ENCODE measurements around the gene ZNF519.
A peak's percentile ranks its signal among the peaks of the same experiment; 100 is the strongest.
"Not testable (repeated sequence)": the region's sequence is repeated elsewhere in the genome, so short reads cannot be mapped to it uniquely, and the experiment has no call there.

Gene ZNF519

DNA sequence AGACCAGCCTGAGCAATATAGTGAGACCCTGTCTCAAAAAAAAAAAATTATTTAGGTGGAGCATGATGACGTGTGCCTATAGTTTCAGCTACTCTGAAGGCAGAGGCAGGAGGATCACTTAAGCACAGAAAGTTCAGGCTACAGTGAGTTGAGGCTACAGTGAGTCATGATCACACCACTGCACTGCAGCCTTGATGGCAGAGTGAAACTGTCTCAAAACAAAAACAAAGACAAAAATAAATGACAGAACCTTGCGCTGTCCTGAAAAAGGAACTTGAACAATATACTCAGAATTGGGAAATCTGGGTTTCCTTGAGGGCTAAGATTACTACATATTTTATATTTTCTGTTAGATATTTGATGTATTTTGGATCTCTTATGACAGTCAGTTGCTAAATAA, 7.3 kb upstream of the ZNF519 start:
- H3K9me3 ChIP-seq (ENCODE audit: low read length); H2AFZ ChIP-seq (ENCODE audit: low read depth, low read length); H3K36me3 ChIP-seq (ENCODE audit: insufficient read depth, low read length); H3K4me3 ChIP-seq (ENCODE audit: low read length); H3K27me3 ChIP-seq (ENCODE audit: insufficient read depth, low read length); H3K4me1 ChIP-seq (ENCODE audit: insufficient read depth, low read length): not testable (repeated sequence)

DNA sequence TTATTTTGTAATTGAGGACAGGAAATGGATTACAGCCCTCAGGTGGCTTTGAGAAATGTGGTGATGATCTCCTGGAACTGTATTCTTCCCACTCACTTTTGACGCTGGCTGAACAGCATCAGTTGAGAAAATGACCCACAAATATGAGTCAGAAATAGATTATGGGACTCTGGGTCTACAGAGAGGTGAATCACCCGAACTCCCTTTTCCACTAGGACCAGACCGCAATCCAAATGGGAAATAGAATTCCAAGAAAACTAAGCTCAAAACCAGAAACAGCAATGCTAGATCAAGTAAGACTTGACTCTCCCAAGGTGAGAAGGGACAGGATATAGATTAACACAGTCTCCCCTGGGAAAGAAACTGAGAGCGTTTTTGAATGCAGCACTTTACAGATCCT, 5.7 kb upstream of the ZNF519 start:
- not testable (repeated sequence) for H3K9me3 ChIP-seq (ENCODE audit: low read length); H3K36me3 ChIP-seq (ENCODE audit: insufficient read depth, low read length); H2AFZ ChIP-seq (ENCODE audit: low read depth, low read length); H3K4me3 ChIP-seq (ENCODE audit: low read length); H3K4me1 ChIP-seq (ENCODE audit: insufficient read depth, low read length); H3K27me3 ChIP-seq (ENCODE audit: insufficient read depth, low read length)

DNA sequence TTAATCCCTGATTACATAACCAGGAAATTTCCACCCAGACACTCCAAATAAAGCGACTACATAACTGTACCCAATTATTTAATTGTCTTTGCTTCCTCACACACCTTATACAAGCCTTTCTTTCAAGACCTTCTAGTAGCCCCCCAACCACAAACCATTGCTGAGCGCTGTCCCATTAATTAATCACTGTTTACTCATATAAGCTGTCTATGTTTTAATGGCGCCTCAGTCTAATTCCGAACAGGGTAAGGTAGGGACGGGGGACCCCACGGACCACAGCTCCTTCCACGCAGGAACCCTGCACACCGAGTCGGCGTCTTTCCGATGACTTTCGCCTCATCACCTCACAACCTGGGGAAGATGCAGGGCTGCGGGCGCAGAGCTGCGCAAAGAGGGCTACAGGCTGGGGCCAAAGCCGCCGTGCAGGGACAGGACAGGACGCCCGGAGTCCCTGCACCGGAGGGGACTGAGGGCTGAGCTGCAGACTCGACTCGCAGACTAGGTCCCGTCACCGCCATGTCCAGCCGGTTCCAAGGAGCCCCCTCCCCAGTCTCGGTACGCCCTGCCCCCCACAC, 452 bp downstream of the ZNF519 start:
- not testable (repeated sequence) for H3K27me3 ChIP-seq (ENCODE audit: insufficient read depth, low read length); H2AFZ ChIP-seq (ENCODE audit: low read depth, low read length); H3K9me3 ChIP-seq (ENCODE audit: low read length); H3K36me3 ChIP-seq (ENCODE audit: insufficient read depth, low read length)
- Histone ChIP-seq H3K4me3 (ENCODE audit: low read length) (peak overlapping the region; percentile 79), H3K4me1 (ENCODE audit: insufficient read depth, low read length) (peaks cover 10% of the 10 kb centered on the region)

DNA sequence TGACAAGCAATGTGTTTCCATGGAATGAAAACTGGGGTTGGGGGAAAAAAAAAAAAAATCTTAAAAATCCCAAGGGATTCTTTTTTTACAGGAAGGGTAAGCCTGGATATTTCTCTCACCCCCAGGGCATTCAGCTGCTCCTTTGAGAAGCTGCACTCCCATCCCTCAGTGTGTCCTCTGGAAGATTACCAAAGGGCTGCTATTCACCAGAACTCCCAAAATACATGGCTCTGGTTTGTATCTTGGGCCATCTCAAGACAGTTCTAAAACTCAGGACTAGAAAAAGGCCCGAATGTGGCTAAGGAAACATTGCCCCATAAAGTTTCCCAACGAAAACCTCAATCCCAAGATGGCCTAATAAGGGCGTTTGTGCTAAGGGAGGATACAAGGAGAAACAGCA, 1.4 kb downstream of the ZNF519 start:
- peak overlapping the region; percentile 79 for H3K4me3 ChIP-seq (ENCODE audit: low read length)
- H3K27me3 ChIP-seq (ENCODE audit: insufficient read depth, low read length); H3K36me3 ChIP-seq (ENCODE audit: insufficient read depth, low read length); H3K9me3 ChIP-seq (ENCODE audit: low read length); H2AFZ ChIP-seq (ENCODE audit: low read depth, low read length): not testable (repeated sequence)
- peaks cover 10% of the 10 kb centered on the region for H3K4me1 ChIP-seq (ENCODE audit: insufficient read depth, low read length)

DNA sequence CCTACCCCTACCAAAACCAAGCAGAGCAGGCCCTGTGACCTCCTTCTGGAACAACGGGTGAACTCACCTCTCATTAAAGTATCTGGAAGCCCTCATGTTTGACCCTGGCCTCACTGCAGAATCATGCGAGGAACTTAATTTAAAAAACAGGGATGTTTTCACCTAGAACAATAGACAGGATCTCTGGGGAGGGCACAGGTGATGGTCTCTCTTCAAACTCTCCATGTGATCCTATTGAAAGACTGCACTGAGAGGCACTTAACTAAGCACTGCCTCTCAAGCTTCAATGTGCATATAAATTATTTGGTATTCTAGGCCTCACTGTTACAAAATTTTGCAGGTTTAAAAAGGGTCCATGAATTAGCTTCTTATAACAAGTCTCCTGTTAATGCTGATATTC, 7.5 kb downstream of the ZNF519 start:
- no peaks in the 10 kb centered on the region for H3K27me3 ChIP-seq (ENCODE audit: insufficient read depth, low read length)
- no peaks in the 10 kb centered on the region for H3K4me1 ChIP-seq (ENCODE audit: insufficient read depth, low read length)
- H3K9me3 ChIP-seq (ENCODE audit: low read length): no peaks in the 10 kb centered on the region
- peaks cover 16% of the 10 kb centered on the region for H3K36me3 ChIP-seq (ENCODE audit: insufficient read depth, low read length)
- no peak overlapping the region for H2AFZ ChIP-seq (ENCODE audit: low read depth, low read length)
- no peak overlapping the region for H3K4me3 ChIP-seq (ENCODE audit: low read length)

DNA sequence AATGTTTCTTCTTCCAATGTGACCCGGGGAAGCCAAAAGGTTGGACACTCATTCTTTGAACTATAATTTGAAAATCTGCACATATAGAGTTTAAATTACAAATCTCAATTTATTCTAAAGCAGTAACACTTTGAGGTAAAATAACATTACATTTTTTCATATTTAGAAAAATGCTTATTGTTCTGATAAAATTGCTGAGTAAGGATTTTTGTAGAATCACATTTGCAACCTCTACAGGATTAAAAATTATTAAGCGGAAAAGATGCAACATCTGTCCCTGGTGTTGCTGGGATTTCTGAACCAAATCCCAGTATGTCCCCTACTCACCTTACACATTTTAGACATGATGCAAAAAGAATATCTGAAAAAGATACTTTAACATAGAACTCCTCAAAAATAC, 10.1 kb downstream of the ZNF519 start:
- no peak overlapping the region for H2AFZ ChIP-seq (ENCODE audit: low read depth, low read length)
- no peaks in the 10 kb centered on the region for H3K4me1 ChIP-seq (ENCODE audit: insufficient read depth, low read length)
- H3K4me3 ChIP-seq (ENCODE audit: low read length): no peak overlapping the region
- H3K36me3 ChIP-seq (ENCODE audit: insufficient read depth, low read length): peaks cover 15% of the 10 kb centered on the region
- H3K9me3 ChIP-seq (ENCODE audit: low read length): peaks cover 10% of the 10 kb centered on the region
- no peaks in the 10 kb centered on the region for H3K27me3 ChIP-seq (ENCODE audit: insufficient read depth, low read length)

DNA sequence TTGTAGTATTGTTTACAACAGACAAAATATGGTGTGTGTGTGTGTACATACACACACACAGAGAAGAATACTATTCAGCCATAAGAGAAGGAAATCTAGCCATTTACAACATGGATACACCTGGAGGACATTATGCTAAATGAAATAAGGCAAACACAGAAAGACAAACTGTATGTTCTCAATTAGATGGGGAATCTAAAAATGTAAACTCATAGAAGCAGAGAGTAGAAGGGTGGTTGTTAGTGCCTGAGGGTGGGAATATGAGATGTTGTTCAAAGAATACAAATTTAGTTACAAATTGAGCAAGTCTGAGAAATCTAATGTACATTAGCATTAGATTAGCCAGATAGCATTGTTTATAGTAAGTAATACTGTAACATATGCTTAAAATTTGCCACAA, 11.3 kb downstream of the ZNF519 start:
- Histone ChIP-seq H3K4me3 (ENCODE audit: low read length) (no peak overlapping the region), H3K4me1 (ENCODE audit: insufficient read depth, low read length) (no peaks in the 10 kb centered on the region), H2AFZ (ENCODE audit: low read depth, low read length) (no peak overlapping the region), H3K27me3 (ENCODE audit: insufficient read depth, low read length) (no peaks in the 10 kb centered on the region), H3K9me3 (ENCODE audit: low read length) (peaks cover 13% of the 10 kb centered on the region), H3K36me3 (ENCODE audit: insufficient read depth, low read length) (peaks cover 15% of the 10 kb centered on the region)

DNA sequence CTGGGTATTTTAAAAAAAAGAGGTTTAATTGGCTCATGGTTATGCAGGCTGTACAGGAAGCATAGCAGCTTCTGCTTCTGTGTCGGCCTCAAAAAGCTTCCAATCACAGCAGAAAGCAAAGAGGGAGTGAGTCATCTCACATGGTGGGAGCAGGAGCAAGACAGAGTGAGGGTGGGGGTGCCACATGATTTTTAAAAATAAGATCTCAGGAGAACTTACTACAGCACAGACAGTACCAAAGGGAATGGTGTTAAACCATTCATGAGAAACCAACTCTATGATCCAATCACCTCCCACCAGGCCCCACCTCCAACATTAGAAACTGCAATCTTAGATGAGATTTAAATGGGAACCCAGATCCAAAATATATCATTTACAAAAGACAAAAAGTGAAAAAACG, 14.6 kb downstream of the ZNF519 start:
- peaks cover 22% of the 10 kb centered on the region for H3K9me3 ChIP-seq (ENCODE audit: low read length)
- no peaks in the 10 kb centered on the region for H3K4me1 ChIP-seq (ENCODE audit: insufficient read depth, low read length)
- H3K36me3 ChIP-seq (ENCODE audit: insufficient read depth, low read length): peaks cover 16% of the 10 kb centered on the region
- H2AFZ ChIP-seq (ENCODE audit: low read depth, low read length): no peak overlapping the region
- no peak overlapping the region for H3K4me3 ChIP-seq (ENCODE audit: low read length)
- no peaks in the 10 kb centered on the region for H3K27me3 ChIP-seq (ENCODE audit: insufficient read depth, low read length)

DNA sequence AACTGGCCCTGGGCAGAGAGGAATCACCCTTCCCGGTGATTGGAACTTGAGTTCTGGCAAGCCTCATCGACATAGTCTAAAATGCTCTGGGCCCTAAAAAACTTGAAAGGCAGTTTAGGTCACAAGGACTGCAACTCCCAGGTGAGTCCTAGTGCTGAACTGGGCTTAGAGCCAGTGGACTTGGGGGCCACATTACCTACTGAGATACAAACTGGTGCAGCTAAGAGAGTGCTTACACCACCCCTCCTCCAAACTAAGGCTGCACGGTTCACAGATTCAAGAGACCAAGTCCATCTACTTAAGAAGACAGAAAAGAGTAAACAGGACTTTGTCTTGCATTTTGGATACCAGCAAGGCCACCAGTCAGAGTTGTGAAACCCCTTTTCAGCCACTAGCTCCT, 25.3 kb downstream of the ZNF519 start:
- Histone ChIP-seq H3K27me3 (ENCODE audit: insufficient read depth, low read length) (no peaks in the 10 kb centered on the region), H2AFZ (ENCODE audit: low read depth, low read length) (no peak overlapping the region), H3K4me3 (ENCODE audit: low read length) (no peak overlapping the region), H3K4me1 (ENCODE audit: insufficient read depth, low read length) (no peaks in the 10 kb centered on the region), H3K9me3 (ENCODE audit: low read length) (peaks cover 30% of the 10 kb centered on the region), H3K36me3 (ENCODE audit: insufficient read depth, low read length) (peaks cover 8% of the 10 kb centered on the region)

DNA sequence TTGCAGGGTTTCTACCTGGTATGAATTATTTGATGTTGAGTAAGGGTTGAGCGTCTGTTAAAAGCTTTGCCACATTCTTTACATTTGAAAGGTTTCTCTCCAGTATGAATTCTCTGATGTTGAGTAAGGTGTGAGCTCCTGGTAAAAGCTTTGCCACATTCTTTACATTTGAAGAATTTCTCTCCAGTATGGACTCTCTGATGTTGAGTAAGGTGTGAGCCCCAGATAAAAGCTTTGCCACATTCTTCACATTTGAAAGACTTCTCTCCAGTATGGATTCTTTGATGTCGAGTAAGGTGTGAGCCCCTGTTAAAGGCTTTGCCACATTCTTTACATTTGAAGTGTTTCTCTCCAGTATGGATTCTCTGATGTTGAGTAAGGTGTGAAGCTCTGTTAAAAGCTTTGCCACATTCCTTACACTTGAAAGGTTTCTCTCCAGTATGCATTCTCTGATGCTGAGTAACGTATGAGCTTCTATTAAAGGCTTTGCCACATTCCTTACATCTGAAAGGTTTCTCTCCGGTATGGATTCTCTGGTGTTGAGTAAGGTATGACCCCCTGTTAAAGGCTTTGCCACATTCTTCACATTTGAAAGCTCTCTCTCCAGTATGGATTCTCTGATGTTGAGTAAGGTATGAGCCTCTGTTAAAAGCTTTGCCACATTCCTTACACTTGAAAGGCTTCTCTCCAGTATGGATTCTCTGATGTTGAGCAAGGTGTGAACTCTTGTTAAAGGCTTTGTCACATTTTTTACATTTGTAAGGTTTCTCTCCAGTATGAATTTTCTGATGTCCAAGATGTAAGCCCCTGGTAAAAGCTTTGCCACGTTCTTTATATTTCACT, 27.1 kb downstream of the ZNF519 start:
- Histone ChIP-seq H3K4me3 (ENCODE audit: low read length) (no peak overlapping the region), H3K4me1 (ENCODE audit: insufficient read depth, low read length) (no peaks in the 10 kb centered on the region), H3K9me3 (ENCODE audit: low read length) (peaks cover 35% of the 10 kb centered on the region), H3K27me3 (ENCODE audit: insufficient read depth, low read length) (no peaks in the 10 kb centered on the region), H2AFZ (ENCODE audit: low read depth, low read length) (no peak overlapping the region), H3K36me3 (ENCODE audit: insufficient read depth, low read length) (peaks cover 16% of the 10 kb centered on the region)

DNA sequence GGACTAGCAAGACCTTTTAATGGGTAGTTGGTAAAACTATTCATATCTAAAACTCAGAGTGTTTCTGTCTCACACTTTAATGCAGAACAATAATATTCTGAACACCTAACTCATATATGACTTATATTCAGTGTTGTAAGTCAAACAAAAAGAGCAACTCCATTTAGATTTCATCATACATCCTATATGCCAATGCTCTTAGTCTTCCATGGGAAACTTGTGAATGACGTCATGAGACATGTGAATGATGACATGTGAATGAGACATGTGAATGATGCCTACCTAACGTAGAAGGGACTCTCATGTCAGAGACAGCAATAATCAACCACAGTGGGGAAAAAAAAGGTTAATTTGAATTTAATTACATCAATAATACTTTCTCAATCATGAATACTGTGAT, 28.0 kb downstream of the ZNF519 start:
- H3K4me3 ChIP-seq (ENCODE audit: low read length): no peak overlapping the region

DNA sequence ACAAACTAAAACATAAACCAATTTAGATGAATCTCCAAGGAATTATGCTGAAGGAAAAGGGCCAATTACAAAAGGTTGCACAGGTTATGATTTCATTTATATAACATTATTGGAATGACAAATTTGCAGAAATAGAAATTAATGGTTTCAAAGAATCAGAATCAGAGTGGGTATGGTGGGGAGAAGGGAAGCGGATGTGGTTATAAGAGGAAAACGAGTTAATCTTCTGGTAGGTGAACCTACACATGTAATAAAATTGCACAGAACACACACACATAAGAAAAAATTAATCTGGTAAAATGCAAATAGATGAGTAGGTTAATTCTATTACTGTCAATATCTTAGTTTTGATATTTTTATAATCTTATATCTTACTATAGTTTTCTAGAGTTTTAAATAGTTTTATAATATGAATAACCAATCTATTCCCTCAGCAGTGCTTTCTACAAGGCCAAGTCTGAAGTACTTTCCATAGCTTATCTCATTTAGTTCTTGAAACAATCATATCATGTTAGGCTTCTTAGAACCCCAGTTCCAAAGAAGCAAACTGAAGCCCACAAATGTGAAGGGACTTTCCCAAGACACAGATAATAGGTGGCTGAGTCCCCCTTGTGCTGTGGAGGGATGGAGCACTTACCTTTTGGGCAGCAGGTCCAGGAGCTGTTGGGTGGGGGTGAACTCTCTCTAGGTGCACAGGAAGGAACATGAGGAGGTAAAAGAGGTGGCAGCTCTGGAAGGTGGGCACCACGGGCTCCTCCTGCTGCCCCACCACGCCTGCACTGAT, 31.5 kb downstream of the ZNF519 start:
- H3K27me3 ChIP-seq (ENCODE audit: insufficient read depth, low read length): no peaks in the 10 kb centered on the region
- no peak overlapping the region for H3K4me3 ChIP-seq (ENCODE audit: low read length)
- peaks cover 23% of the 10 kb centered on the region for H3K36me3 ChIP-seq (ENCODE audit: insufficient read depth, low read length)
- peaks cover 14% of the 10 kb centered on the region for H3K9me3 ChIP-seq (ENCODE audit: low read length)
- H3K4me1 ChIP-seq (ENCODE audit: insufficient read depth, low read length): no peaks in the 10 kb centered on the region
- no peak overlapping the region for H2AFZ ChIP-seq (ENCODE audit: low read depth, low read length)

More for the DNA sequence above, 28.0 kb downstream of the ZNF519 start:
- Histone ChIP-seq H3K4me1 (ENCODE audit: insufficient read depth, low read length) (no peaks in the 10 kb centered on the region), H3K27me3 (ENCODE audit: insufficient read depth, low read length) (no peaks in the 10 kb centered on the region), H3K36me3 (ENCODE audit: insufficient read depth, low read length) (peaks cover 16% of the 10 kb centered on the region), H3K9me3 (ENCODE audit: low read length) (peaks cover 34% of the 10 kb centered on the region), H2AFZ (ENCODE audit: low read depth, low read length) (no peak overlapping the region)

DNA sequence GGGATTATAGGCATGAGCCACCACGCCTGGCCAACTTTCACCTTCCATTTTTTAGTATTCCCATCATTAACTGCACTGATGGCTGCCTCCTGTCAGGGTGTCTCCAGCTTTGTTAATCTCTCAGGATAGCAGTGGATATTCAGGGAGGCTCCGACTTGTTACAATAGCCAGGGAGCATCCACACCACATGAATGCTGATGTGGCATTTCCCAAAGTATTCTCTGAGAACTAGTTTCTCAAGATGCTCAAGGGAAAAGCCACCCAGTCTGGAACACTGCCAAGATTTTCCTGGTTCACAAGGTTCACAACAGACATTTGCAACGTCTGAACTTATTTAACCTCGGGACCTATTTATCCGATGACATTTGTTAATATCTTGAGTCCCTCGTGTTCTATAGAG, 33.8 kb downstream of the ZNF519 start:
- H2AFZ ChIP-seq (ENCODE audit: low read depth, low read length): no peak overlapping the region
- H3K4me3 ChIP-seq (ENCODE audit: low read length): no peak overlapping the region
- H3K9me3 ChIP-seq (ENCODE audit: low read length): peaks cover 4% of the 10 kb centered on the region
- no peaks in the 10 kb centered on the region for H3K27me3 ChIP-seq (ENCODE audit: insufficient read depth, low read length)
- no peaks in the 10 kb centered on the region for H3K4me1 ChIP-seq (ENCODE audit: insufficient read depth, low read length)
- peaks cover 23% of the 10 kb centered on the region for H3K36me3 ChIP-seq (ENCODE audit: insufficient read depth, low read length)

Data from neuron (in vitro differentiated cells).